ENCODE data around the gene TNFRSF12A.
"Not testable (repeated sequence)": the region's sequence is repeated elsewhere in the genome, so short reads cannot be mapped to it uniquely, and the experiment has no call there.

Gene TNFRSF12A

DNA sequence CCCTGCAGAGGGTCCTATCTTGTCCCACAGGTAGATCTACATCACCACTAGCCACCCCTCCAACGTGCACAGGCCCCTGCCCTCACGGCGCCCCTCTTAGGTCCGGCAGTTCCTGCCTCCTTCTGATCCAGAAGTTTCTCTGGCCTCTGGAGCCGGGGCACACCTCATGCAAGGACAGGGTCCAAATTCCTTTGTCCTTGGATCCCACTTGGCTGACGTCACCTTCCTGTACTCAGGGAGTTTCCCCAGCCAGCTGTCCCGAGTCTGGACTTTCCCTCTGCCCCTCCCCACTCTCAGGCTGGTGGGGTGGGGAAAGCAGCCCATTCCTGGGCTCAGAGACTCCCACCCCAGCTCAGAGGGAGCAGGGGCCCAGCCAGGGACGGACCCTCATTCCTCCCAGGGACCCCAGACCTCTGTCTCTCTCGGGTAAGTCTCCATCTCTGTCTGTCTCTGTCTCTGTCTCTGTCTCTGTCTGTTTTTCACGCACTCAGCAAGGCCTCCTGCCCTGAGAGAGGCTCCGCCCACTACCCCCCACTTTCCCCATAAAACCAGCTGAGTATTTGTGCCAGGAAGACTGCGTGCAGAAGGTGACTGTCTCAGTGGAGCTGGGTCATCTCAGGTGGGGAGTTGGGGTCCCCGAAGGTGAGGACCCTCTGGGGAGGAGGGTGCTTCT is 45.0 kb downstream of the TNFRSF12A start, which contains the start of gene IL32:
TSS of gene IL32 (plus strand) at position 572 of the 673 bp plus-strand sequence. CDS start 172 bp downstream, outside the sequence.
- peak; percentile 56 for DNase-seq (ENCODE audit: low spot score)
- POLR2A ChIA-PET (ENCODE audit: low non-redundant PET) = no interaction called here
- TF ChIP-seq, protein P1, sequence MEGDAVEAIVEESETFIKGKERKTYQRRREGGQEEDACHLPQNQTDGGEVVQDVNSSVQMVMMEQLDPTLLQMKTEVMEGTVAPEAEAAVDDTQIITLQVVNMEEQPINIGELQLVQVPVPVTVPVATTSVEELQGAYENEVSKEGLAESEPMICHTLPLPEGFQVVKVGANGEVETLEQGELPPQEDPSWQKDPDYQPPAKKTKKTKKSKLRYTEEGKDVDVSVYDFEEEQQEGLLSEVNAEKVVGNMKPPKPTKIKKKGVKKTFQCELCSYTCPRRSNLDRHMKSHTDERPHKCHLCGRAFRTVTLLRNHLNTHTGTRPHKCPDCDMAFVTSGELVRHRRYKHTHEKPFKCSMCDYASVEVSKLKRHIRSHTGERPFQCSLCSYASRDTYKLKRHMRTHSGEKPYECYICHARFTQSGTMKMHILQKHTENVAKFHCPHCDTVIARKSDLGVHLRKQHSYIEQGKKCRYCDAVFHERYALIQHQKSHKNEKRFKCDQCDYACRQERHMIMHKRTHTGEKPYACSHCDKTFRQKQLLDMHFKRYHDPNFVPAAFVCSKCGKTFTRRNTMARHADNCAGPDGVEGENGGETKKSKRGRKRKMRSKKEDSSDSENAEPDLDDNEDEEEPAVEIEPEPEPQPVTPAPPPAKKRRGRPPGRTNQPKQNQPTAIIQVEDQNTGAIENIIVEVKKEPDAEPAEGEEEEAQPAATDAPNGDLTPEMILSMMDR (conservative IDR thresholded peaks at IDR 0.05; ENCODE audit: low read depth) = no peak
- CTCF ChIA-PET = interaction anchor here (0.5 kb wide), 1 partner anchor 100 kb away, joined by 4 read pairs; no protein-coding TSS in a partner anchor
- H3K27ac ChIP-seq = peak within 1 kb of the TSS; percentile 48

- ChIA-PET CTCF (interaction anchor here (0.5 to 0.9 kb wide), 2 partner anchors 31 to 99 kb away, joined by 3 to 4 read pairs; no protein-coding TSS in a partner anchor), POLR2A (ENCODE audit: low non-redundant PET) (no interaction called here)
- no peak for DNase-seq (ENCODE audit: low spot score)
- H3K27ac ChIP-seq = peak overlapping the region; percentile 48
- TF ChIP-seq, protein P1 (conservative IDR thresholded peaks at IDR 0.05; ENCODE audit: low read depth) = no peak
These were observed 45.7 kb downstream of the TNFRSF12A start for GRCh38 chr16:3065742-3066439.

DNA sequence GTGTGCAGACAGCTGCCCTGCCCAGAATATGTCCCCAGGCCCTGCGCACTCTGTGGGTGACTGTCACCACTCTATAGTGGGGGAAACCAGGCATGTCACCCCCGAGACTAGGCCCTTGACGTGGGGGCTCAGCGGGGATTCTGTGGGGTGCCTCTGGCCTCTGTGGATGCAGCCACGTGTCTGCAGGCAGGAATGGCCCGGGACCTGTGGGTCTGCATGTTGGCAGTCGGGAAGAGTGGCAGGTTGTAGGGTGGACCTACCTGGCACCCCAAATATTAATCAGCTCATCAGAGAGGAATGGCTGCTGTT is 46.2 kb downstream of the TNFRSF12A start:
- TF ChIP-seq, protein P1 (conservative IDR thresholded peaks at IDR 0.05; ENCODE audit: low read depth) = no peak
- no peak for DNase-seq (ENCODE audit: low spot score)
- ChIA-PET CTCF (interaction anchor here (0.9 kb wide), 1 partner anchor 30 kb away, joined by 3 read pairs; no protein-coding TSS in a partner anchor), POLR2A (ENCODE audit: low non-redundant PET) (no interaction called here)
- no peak overlapping the region for H3K27ac ChIP-seq

DNA sequence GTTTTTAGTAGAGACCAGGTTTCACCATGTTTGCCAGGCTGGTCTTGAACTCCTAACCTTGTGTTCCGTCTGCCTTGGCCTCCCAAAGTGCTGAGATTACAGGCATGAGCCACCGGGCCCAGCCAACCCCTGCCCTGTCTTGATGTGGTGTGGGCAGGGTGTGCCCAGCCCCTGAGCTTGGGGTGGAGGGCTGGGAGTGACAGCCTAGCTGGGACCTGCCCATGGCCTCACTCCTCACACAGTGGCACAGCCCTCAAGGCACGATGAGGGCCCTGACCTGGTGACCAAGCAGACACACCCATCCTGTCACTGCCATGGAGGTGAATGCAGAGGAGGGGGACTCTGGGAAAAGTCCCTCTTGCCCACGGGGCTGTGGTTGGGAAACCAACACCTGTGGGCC is 48.3 kb downstream of the TNFRSF12A start:
- H3K27ac ChIP-seq = no peak overlapping the region; the same call in 1 of the 2 replicates
- DNase-seq (ENCODE audit: low spot score) = no peak
- TF ChIP-seq, protein P1 (conservative IDR thresholded peaks at IDR 0.05; ENCODE audit: low read depth) = no peak
- POLR2A ChIA-PET (ENCODE audit: low non-redundant PET) = no interaction called here
- CTCF ChIA-PET = interaction anchor here (0.9 kb wide), 1 partner anchor 103 kb away, joined by 4 read pairs; no protein-coding TSS in a partner anchor

GRCh38 chr16:3069146-3069545 is 49.0 kb downstream of the TNFRSF12A start:
- DNase-seq (ENCODE audit: low spot score); POLR2A ChIA-PET (ENCODE audit: low non-redundant PET); H3K27ac ChIP-seq: not testable (repeated sequence)
- CTCF ChIA-PET = interaction anchor here (0.5 kb wide), 1 partner anchor 97 kb away, joined by 4 read pairs; no protein-coding TSS in a partner anchor

- POLR2A ChIA-PET (ENCODE audit: low non-redundant PET) = no interaction called here
- H3K27ac ChIP-seq = no peak overlapping the region
- CTCF ChIA-PET = interaction anchor here (1.8 kb wide), 1 partner anchor 12 kb away, joined by 4 read pairs; no protein-coding TSS in a partner anchor
- TF ChIP-seq, protein P1 (conservative IDR thresholded peaks at IDR 0.05; ENCODE audit: low read depth) = no peak
- DNase-seq (ENCODE audit: low spot score) = no peak
These were observed 50.5 kb downstream of the TNFRSF12A start for GRCh38 chr16:3070608-3071111.

Data from RWPE1 (cell line).